ENCODE data around the gene ALG9.

ALG9 gene

DNA sequence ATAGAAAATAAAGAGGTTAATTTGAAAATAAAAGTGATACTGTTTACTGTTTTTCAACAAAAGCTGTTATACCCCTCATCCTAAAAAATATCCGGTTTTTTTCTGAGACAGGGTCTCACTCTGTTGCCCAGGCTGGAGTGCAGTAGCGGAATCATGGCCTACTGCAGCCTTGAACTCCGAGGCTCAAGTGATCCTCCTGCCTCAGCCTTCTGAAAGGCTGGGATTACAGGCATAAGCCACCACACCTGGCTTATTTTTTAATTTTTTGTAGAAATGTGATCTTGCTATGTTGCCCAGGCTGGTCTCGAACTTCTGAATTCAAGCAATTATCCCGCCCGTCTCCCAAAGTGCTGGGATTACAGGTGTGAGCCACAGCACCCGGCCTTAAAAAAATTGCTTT is 35.7 kb downstream of the ALG9 start:
- H3K4me3 ChIP-seq (ENCODE audit: low read depth, low read length) = no peak overlapping the region
- no peak for TF ChIP-seq CTCF (IDR thresholded peaks at IDR 0.05; ENCODE audit: borderline replicate concordance, insufficient read depth, low read depth, low read length)

- H3K4me3 ChIP-seq (ENCODE audit: low read depth, low read length) = no peak overlapping the region
- TF ChIP-seq CTCF (IDR thresholded peaks at IDR 0.05; ENCODE audit: borderline replicate concordance, insufficient read depth, low read depth, low read length) = no peak
Observed at GRCh38 chr11:111834432-111835163, 36.8 kb downstream of the ALG9 start.

DNA sequence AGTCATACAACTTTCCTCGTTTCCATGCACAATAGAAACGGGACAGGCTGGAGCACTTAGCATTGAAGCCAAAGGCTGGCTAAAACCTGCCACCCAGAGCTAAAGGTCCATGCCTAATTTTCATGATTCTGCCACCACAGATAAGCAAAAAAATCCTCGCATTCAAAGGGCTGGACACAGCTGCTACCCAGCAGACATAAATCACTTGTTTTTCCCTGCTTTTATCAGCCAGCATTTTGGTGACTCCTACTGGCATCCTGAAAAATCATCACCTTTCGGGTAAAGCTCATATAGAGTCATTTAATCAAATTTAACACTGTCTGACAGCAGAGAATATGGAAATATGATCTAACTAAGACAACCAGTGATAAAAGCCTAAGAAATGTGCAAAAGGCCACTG is 37.9 kb downstream of the ALG9 start:
- H3K4me3 ChIP-seq (ENCODE audit: low read depth, low read length) = no peak overlapping the region
- no peak for TF ChIP-seq CTCF (IDR thresholded peaks at IDR 0.05; ENCODE audit: borderline replicate concordance, insufficient read depth, low read depth, low read length)

DNA sequence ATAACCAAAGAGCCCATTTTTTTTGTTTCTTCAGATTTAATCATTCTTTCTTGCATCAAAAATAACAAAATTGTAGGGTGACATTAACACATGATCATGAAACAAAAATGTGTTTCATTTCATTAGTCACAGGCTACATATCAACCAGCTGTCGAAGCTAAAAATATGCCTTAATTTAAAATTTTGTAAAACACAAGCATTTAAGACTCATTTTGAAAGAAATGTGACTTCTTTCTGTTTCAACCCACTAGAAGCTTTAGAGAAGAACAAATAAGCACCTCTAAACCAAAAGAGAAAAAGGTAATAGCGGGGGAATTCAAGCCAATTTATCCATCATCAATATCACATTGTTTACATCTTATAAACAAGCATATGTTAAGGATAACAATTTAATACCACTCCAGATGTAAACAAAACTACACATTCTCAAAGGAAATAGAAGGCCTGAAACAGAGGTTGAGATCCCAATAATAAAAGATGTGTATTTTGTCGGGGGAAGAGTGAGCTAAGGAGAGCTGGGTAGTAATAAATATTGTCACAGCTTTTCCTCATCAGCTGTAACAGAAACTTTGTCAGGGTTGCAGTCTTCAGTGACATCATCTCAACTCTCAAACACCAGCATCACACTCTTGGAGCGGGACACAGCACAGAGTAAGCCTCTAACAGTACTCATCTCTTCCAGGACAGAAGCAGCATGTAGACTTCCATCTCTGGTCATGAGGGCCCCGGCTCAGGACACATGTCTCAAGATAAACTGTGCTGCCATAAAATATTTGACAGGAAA is 42.0 kb downstream of the ALG9 start:
- TF ChIP-seq CTCF (IDR thresholded peaks at IDR 0.05; ENCODE audit: borderline replicate concordance, insufficient read depth, low read depth, low read length) = no peak
- no peak overlapping the region for H3K4me3 ChIP-seq (ENCODE audit: low read depth, low read length)

- TF ChIP-seq CTCF (IDR thresholded peaks at IDR 0.05; ENCODE audit: borderline replicate concordance, insufficient read depth, low read depth, low read length) = no peak
- no peak overlapping the region for H3K4me3 ChIP-seq (ENCODE audit: low read depth, low read length)
Observed at GRCh38 chr11:111826322-111826950, 44.9 kb downstream of the ALG9 start.

DNA sequence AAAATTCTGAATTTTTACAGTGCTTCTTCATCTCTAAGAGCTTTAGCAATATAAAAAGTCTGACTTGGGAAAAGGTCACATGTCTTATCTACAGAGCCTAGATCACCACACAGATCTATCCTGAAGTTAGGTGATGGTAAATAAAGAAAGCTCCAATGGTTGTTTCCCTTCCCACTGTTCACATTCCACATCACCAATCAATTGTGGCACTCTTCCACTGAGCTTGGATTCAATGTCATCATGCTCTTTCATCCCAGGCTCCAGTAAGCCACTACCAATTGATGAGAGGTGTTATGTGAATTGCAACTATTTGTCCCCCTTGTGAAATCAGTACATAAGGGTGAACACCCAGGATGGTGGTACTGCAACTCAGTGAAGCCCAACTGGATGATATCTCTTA is 47.8 kb downstream of the ALG9 start:
- no peak for TF ChIP-seq CTCF (IDR thresholded peaks at IDR 0.05; ENCODE audit: borderline replicate concordance, insufficient read depth, low read depth, low read length)
- H3K4me3 ChIP-seq (ENCODE audit: low read depth, low read length) = no peak overlapping the region

Measured in GM12875 (cell line).